HG03354 (cell line): ENCODE results near the gene CIP2A.
A peak's percentile ranks its signal among the peaks of the same experiment; 100 is the strongest.
"Not testable (repeated sequence)": the region's sequence is repeated elsewhere in the genome, so short reads cannot be mapped to it uniquely, and the experiment has no call there.

Source experiments
- ATAC-seq: cut with Tn5 transposase; IDR thresholded peaks from one replicate; pipeline ENCODE4 v1.9.1; 2021; ENCODE audit warnings: mild to moderate bottlenecking; ENCODE audit not compliant: unreplicated experiment, poor library complexity, severe bottlenecking

Gene CIP2A

DNA sequence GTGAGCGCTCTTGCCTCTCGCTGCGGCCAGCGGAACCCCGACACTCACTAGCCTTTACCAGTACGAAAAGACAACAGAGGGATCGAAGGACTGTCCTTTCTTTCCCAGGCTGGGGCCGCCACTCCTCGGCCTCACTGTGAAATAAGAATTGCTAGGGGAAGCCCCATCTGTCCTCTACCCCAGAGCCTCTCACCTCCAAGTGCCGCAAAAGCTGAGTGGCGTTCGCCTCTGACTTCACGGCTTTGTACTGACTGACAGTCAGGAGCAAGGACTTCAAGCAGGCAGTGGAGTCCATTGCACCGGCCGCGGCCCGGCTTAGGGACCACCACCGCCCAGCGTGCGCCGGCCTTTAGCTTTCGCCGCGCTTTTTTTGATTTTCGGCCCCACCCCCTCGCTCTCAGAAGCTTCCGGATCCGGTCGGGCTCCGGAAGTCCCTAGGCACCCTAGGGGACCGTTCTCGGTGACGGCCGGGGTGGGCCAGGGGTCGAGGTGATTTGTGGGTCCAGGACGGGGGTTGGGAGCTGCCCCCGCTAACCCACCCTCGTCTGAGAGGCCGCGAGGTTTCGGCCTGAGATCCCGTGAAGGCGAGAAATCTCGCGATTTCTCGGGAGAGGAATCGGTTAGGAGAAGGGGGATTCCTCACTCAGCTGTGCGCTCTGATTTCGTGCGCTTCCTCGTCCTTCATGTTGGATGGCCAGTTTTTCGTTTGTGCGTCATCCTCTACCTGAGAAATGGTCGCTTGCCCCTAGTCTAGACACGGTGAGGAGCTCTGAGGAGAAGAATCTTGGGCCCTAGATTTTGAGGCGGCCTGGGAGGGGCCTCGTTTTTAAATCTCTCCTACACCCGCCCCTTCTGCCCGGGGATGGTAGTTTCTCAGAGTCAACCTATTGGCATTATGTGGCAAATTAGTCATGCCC is at the start of gene CIP2A, which contains the start of gene DZIP3:
CIP2A (minus strand) TSS at position 358 of the 917 bp plus-strand sequence; CDS start at position 295, 63 bp downstream.
DZIP3 (plus strand) TSS at position 642 of the 917 bp plus-strand sequence. CDS start 15,685 bp downstream, outside the sequence.
- ATAC-seq = peak; percentile 95

DNA sequence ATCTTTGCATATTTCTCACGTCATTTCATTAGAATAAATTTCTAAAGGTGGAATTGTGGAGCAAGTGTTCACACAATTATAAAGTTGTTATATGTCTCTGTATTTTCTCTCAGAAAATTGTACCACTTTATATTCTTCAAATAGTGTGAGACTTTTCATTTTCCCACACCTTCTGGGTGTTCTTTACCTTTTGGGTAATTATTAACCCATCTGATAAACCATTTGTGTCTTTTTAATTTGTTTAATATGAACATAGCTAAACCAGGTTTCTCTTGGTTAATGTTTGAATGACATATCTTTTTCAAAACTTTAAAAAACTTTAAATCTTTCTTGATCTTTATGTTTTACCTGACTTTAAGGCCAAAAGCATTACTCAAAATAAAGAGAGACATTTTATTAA is 40.7 kb upstream of the CIP2A start:
- no peak for ATAC-seq

- ATAC-seq = no peak
Observed at GRCh38 chr3:108623504-108623903, 34.3 kb upstream of the CIP2A start.

DNA sequence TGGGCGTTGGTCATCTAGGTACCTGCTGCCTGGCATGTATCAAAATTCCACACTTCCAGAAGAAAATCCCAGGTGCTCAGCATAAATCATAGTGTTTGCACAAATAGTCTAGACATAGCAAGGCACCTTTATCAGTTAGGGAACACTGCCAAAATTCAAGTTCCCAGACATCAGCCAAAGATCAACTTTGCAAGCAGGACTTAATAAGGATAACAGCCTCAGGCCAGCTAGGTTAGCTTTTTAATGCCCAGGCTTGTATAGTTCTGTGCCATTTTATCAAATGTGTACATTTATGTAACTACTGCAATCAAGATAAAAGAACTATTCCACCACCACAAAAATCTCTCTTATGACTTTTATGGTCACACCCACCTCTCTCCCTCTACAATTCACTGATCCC is 31.0 kb upstream of the CIP2A start:
- no peak for ATAC-seq

GRCh38 chr3:108616090-108616489 is 26.9 kb upstream of the CIP2A start:
- ATAC-seq = not testable (repeated sequence)

GRCh38 chr3:108610651-108611050 is 21.4 kb upstream of the CIP2A start:
- ATAC-seq = no peak

GRCh38 chr3:108608750-108609149 is 19.5 kb upstream of the CIP2A start:
- ATAC-seq = no peak

DNA sequence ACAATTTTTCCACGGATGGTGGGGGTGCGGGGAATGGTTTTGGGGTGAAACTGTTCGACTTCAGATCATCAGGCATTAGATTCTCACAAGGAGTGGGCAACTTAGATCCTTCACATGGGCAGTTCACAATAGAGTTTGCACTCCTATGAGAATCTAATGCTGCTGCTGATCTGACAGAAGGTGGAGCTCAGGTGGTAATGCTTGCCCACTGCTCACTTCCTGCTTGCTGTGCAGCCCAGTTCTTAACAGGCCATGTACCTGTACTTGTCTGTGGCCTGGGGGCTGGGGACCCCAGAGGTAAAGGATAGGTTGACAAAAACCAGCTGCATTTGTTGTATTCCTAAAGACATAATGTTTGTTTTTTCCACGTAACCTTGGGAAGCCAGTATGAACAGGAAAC is 16.3 kb upstream of the CIP2A start:
- no peak for ATAC-seq

GRCh38 chr3:108605028-108605427 is 15.8 kb upstream of the CIP2A start:
- ATAC-seq = no peak

GRCh38 chr3:108603691-108604090 is 14.5 kb upstream of the CIP2A start:
- ATAC-seq = peak; percentile 39

GRCh38 chr3:108602935-108603294 is 13.7 kb upstream of the CIP2A start:
- ATAC-seq = peak; percentile 19

GRCh38 chr3:108602249-108602934 is 13.2 kb upstream of the CIP2A start:
- ATAC-seq = peak; percentile 91

- no peak for ATAC-seq
Observed at GRCh38 chr3:108599677-108600409, 10.6 kb upstream of the CIP2A start.

DNA sequence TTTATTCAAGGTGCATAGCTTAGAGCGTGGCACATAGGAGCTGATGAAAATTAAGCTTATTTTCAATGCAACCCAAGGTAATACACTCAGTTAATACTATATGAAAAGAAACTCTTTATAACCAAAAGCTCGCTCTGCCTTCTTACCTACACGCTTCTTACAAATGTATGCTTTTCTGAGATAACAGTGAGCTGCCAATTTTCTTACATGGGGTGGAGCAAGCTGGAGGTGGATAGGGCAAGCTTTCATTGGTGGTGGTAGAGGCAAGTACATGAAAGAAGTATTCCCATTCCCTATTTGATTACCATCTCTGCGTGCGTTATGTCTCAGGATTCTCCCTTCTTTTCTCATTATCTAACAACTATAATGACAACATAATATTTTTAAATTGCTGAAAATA is 9.1 kb upstream of the CIP2A start:
- no peak for ATAC-seq

DNA sequence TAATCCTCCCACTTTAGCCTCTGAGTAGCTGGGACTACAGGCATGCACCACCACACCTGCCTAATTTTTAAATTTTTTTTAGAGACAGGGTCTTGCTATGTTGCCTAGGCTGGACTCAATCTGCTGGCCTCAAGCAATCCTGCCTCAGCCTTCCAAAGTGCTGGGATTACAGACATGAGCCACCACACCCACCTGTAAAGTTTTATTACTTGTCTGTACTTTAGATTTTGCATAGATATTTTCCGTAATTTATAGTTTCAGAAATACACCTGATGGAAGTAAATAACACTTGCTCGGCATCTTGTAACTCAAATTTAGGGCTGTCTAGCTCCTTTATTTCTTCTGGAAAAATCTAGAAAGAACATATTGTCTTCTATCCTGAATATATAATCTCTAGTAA is 6.1 kb upstream of the CIP2A start:
- ATAC-seq = no peak

DNA sequence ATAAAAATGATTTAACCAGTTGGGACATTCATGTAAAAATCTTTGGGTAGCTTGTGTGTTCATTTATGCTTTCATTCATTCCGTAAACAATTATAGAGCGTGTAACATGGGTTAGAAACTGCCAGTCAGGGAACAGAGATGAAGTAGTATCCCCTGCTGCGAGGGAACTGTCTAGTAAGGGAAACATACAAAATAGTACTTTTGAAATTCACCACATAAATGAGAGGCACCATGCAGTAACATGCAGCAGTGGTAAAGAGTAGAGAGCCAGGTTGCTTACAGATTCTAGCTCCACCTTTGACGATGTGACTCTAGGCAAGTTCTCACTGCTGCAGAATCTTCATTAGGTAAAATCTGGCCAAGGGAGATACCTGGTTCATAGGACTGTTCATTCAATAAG is 1.2 kb upstream of the CIP2A start:
- no peak for ATAC-seq

- ATAC-seq = no peak
Observed at GRCh38 chr3:108589998-108590323, 723 bp upstream of the CIP2A start.

DNA sequence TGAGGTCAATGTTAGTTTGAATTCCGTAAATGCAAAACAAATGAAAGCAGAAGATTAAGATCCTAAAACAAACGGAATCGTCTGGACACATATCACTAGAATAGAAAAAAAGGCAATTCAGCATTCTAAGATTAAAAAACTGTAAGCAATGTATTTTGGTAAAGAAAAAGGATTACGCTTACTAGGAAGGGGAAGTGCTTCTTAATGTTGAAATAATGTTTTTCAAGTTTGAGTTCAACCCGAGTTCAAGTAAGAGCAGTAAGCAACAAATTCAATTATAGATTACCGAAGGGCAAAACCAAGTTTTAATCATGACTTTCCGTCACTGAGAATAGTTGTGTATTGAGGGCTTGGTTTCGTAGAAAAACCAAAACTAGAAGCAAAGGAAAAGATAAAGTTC is 637 bp downstream of the CIP2A start:
- ATAC-seq = no peak

DNA sequence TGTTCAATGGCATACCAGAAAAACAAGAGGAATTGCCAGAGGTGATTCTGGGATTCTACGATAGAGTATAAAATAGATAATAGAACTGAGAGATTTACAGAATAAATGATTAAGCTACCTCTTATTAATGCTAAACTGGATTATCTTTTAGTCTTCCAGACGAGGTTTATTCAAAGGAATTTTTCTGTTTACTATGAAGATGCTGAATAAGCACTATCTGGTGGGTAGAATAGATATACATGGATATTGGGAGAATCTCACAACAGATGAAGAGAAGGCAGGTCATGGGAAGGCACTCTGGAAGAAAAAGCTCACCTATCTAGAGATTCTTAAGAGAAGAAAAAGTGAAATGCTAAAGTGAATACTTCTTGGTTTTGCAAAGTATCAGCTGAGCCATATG is 11.2 kb downstream of the CIP2A start:
- ATAC-seq = no peak

DNA sequence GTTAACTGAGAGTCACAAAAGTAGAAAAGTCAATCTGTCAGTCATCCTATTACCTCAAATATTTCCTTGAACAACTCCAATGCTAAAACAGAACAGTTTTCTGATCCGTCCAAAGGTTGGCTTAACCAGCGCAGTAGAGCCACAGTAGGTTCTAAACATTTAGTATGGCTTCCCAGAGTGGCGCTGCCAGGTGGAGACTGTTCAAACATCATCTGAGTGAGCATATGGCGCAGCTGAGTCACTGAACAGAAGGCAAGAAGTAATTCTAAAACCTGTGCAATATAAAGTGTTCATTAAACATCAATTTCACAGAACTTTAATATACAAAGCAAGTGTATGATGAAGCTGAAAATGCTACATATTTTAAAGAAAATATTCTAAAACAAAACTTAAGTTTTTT is 19.9 kb downstream of the CIP2A start:
- ATAC-seq = no peak
